ENCODE measurements around the gene IGDCC3.

The IGDCC3 gene

GRCh38 chr15:65338823-65339222 is 39.0 kb downstream of the IGDCC3 start:
- DNase-seq = no peak

- no peak for DNase-seq
Observed at GRCh38 chr15:65338366-65338765, 39.4 kb downstream of the IGDCC3 start.

GRCh38 chr15:65337436-65338070 is 40.2 kb downstream of the IGDCC3 start:
- DNase-seq = no peak

GRCh38 chr15:65336493-65337435 is 41.0 kb downstream of the IGDCC3 start:
- no peak for DNase-seq

- no peak for DNase-seq
Observed at GRCh38 chr15:65335278-65336055, 42.3 kb downstream of the IGDCC3 start.

GRCh38 chr15:65334586-65335231 is 43.1 kb downstream of the IGDCC3 start:
- DNase-seq = no peak

GRCh38 chr15:65333856-65334255 is 43.9 kb downstream of the IGDCC3 start:
- DNase-seq = no peak

GRCh38 chr15:65333148-65333820 is 44.5 kb downstream of the IGDCC3 start:
- no peak for DNase-seq

- no peak for DNase-seq
Observed at GRCh38 chr15:65332391-65333147, 45.2 kb downstream of the IGDCC3 start.

GRCh38 chr15:65331811-65332210 is 46.0 kb downstream of the IGDCC3 start:
- DNase-seq = no peak

GRCh38 chr15:65330934-65331645 is 46.7 kb downstream of the IGDCC3 start:
- DNase-seq = no peak

- no peak for DNase-seq
Observed at GRCh38 chr15:65329984-65330735, 47.6 kb downstream of the IGDCC3 start.

GRCh38 chr15:65329288-65329983 is 48.4 kb downstream of the IGDCC3 start:
- DNase-seq = no peak

- no peak for DNase-seq
Observed at GRCh38 chr15:65328506-65329287, 49.1 kb downstream of the IGDCC3 start.

- no peak for DNase-seq
Observed at GRCh38 chr15:65327651-65328393, 50.0 kb downstream of the IGDCC3 start.

- no peak for DNase-seq
Observed at GRCh38 chr15:65326818-65327217, 51.0 kb downstream of the IGDCC3 start.

- no peak for DNase-seq
Observed at GRCh38 chr15:65326117-65326526, 51.7 kb downstream of the IGDCC3 start.

GRCh38 chr15:65323071-65323511 is 54.7 kb downstream of the IGDCC3 start:
- DNase-seq = no peak
